Endothelial cell of umbilical vein (primary cell): Measurements from ENCODE around the gene LIPG. TPM values are rescaled to one million over a fixed set of nuclear protein-coding genes. Genes with fewer than 3 reads are reported as not detected.

Source experiments
- BruUV-seq: library from RNA; stranded (reverse); fragments of 400-500 nt; replicated peaks from 2 replicates; lab custom pipeline; 2021; lab: Mats Ljungman, UMichigan
- CTCF ChIA-PET: fragments of 300-600, 350-600 bp; sonication (Branson Sonifier 250); formaldehyde crosslinking; loops from one replicate; lab custom pipeline; 2021; ENCODE audit warnings: antibody characterized with exemption, inconsistent platforms; lab: Charles Lee
- POLR2A ChIA-PET: fragments of 300-600, 350-600 bp; sonication (Branson Sonifier 250); formaldehyde crosslinking; loops from one replicate; lab custom pipeline; 2021; ENCODE audit warnings: antibody characterized with exemption, inconsistent platforms; lab: Charles Lee
- DNase-seq: peaks from one replicate; pipeline ENCODE4 v3.0.0-alpha.2; 2011; ENCODE audit warnings: low read depth, low spot score
- FAIRE-seq: peaks from 2 replicates; lab custom pipeline; 2011; peaks lifted over from hg19 to GRCh38; lab: Jason Lieb, UNC
- H2AFZ ChIP-seq: 2 replicates; pipeline ENCODE4 v1.6.0; 2012; ENCODE audit warnings: low read depth, low read length, control low read depth, inconsistent platforms
- H3K27ac ChIP-seq: 2 replicates; pipeline ENCODE4 v1.5.1; 2011; ENCODE audit warnings: low read depth, mild to moderate bottlenecking, control low read depth, low read length, moderate library complexity; ENCODE audit not compliant: insufficient read depth
- H3K27me3 ChIP-seq, 2 experiments: 2 replicates each; pipeline versions ENCODE4 v1.6.0 to v1.6.1; 2011; ENCODE audit warnings: low read length in 2 of 2, mixed read lengths in 1 of 2; ENCODE audit not compliant: control insufficient read depth in 2 of 2, insufficient read depth in 2 of 2
- H3K36me3 ChIP-seq, 2 experiments: 2 replicates in 1 of 2; 3 replicates in 1 of 2; pipeline ENCODE4 v1.5.1; 2011; ENCODE audit warnings: low read length in 2 of 2, mild to moderate bottlenecking in 1 of 2, moderate library complexity in 1 of 2; ENCODE audit not compliant: control insufficient read depth in 2 of 2, insufficient read depth in 2 of 2; ENCODE audit errors: extremely low read depth in 1 of 2
- H3K4me1 ChIP-seq: 3 replicates; pipeline ENCODE4 v1.5.1; 2011; ENCODE audit warnings: mild to moderate bottlenecking, low read length; ENCODE audit not compliant: control insufficient read depth, insufficient read depth; ENCODE audit errors: extremely low read depth
- H3K4me2 ChIP-seq: 2 replicates; pipeline ENCODE4 v1.6.1; 2011; ENCODE audit warnings: low read length, control low read depth, mixed read lengths; ENCODE audit not compliant: insufficient read depth
- H3K4me3 ChIP-seq, 3 experiments: fragments of 200-600 bp in 1 of 3; sonication (generic), shearing (Covaris generic) in 1 of 3; replicated peaks in 1 of 3; 2 replicates each; pipeline ENCODE4 v1.5.1; 2011 to 2016; ENCODE audit warnings: control low read depth in 3 of 3, low read length in 3 of 3, mild to moderate bottlenecking in 2 of 3, inconsistent platforms in 1 of 3, low read depth in 1 of 3, moderate library complexity in 1 of 3; ENCODE audit not compliant: insufficient read depth in 1 of 3
- H3K79me2 ChIP-seq: 2 replicates; pipeline ENCODE4 v1.6.0; 2012; ENCODE audit warnings: low read length, inconsistent platforms; ENCODE audit not compliant: control insufficient read depth, insufficient read depth
- H3K9ac ChIP-seq: replicated peaks from 2 replicates; pipeline ENCODE3; 2011; ENCODE audit warnings: low read length, control low read depth; ENCODE audit not compliant: insufficient read depth; ENCODE audit errors: extremely low read depth
- H3K9me1 ChIP-seq: replicated peaks from 3 replicates; pipeline ENCODE4 v1.6.0; 2011; ENCODE audit warnings: mild to moderate bottlenecking, low read length; ENCODE audit not compliant: control insufficient read depth, insufficient read depth; ENCODE audit errors: extremely low read depth
- H3K9me3 ChIP-seq: replicated peaks from 2 replicates; pipeline ENCODE4 v1.5.1; 2012; ENCODE audit warnings: low read length, inconsistent platforms; ENCODE audit not compliant: control insufficient read depth, insufficient read depth
- H4K20me1 ChIP-seq: replicated peaks from 2 replicates; pipeline ENCODE3; 2011; ENCODE audit warnings: mild to moderate bottlenecking, low read length; ENCODE audit not compliant: control insufficient read depth, insufficient read depth; ENCODE audit errors: extremely low read depth
- GATA2 ChIP-seq: IDR thresholded peaks from 2 replicates; pipeline ENCODE4 v1.7.0; 2011; ENCODE audit warnings: low read depth, mild to moderate bottlenecking, moderate library complexity, mixed read lengths, low read length; ENCODE audit not compliant: insufficient read length, insufficient read depth
- MYC ChIP-seq: IDR thresholded peaks from one replicate; pipeline ENCODE4 v1.6.1; 2011; ENCODE audit warnings: mild to moderate bottlenecking, low read depth, low read length
- dilution Hi-C: fragments of 300-500 bp; cut with MboI; formaldehyde crosslinking; loops from one replicate; pipeline ENCODE4 v1.15.0; 2019; ENCODE audit warnings: low sequenced_read_pairs; ENCODE audit not compliant: extremely low pct_ligation_motif_present
- intact Hi-C: fragments of 100-400 bp; cut with micrococcal nuclease; formaldehyde crosslinking; loops from one replicate; pipeline ENCODE4 v1.10.0; 2022
- polyA plus RNA-seq, 4 experiments: library from polyadenylated mRNA; depleted of rRNA in 3 of 4; stranded (reverse) in 3 of 4; unstranded in 1 of 4; fragments of >200 nt; gene quantifications; 2 replicates each; pipeline versions ENCODE4 v1.2.1 to v1.2.3, GENCODE V29; 2011 to 2012; ENCODE audit warnings: missing spikeins in 1 of 4
- total RNA-seq: library from RNA; stranded (reverse); gene quantifications from 2 replicates; pipeline ENCODE4 v1.2.3, GENCODE V29; 2021
- TF ChIP-seq, protein P1 (sequence below), 2 donors: IDR thresholded peaks; 1 replicate in 1 of 2; 2 replicates in 1 of 2; pipeline ENCODE4 v1.5.1; 2011; ENCODE audit warnings: low read length in 2 of 2, mild to moderate bottlenecking in 2 of 2, moderate library complexity in 2 of 2, control low read depth in 1 of 2, inconsistent platforms in 1 of 2, low read depth in 1 of 2; ENCODE audit not compliant: insufficient read depth in 1 of 2; ENCODE audit errors: extremely low read depth in 1 of 2
- TF ChIP-seq, protein P2 (sequence below): IDR thresholded peaks from 2 replicates; pipeline ENCODE4 v1.6.1; 2011; ENCODE audit not compliant: insufficient read depth, insufficient read length

Gene LIPG
- total and polyA plus RNA-seq, 2 donors (not counting 3 experiments of a cell fraction or from before 2014, with no cell fraction given): 80.6 to 86.3 TPM

DNA sequence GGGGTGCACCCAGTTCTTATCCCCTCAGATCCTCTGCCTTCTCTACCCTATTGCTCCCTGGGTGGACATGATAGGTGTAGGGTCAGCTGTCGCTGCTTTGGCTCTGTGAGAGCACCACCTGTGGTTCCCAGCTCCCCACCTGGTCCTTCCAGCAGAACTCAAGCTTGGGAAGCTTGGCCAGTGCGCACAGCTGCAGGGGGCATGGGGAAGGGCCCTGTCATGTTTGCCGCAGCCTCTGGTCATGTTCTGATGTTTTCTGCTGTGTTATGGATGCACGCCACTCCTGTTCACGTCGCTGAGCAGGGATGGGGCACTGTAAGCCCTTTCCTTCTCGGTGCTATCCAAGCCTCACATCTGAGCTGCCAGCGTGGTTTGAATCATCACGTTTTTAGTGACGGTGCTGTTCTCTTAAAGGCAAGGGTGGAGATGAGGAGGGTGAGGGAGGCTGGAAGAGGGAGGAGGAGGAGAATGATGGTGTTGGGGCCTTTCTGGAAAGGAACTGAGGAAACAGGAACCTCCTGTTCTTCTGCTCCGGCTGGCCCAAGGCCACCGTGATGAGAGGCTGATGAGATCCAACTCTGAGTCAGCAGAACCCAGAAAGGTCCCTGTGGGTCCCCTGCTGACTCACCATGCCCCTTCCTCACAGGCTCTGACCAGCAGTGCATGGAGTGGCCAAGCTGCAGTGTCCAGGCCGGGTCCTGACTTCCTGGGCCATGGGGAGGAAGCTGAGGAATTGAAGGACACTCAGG, 78.0 kb downstream of the LIPG start:
- intact Hi-C loops (no loop called here), dilution Hi-C loops (no loop called here)
- CTCF ChIA-PET: interaction anchor here (1.2 kb wide), 1 partner anchor 219 kb away, joined by 3 read pairs; no protein-coding TSS in a partner anchor
- TF ChIP-seq, protein P1, sequence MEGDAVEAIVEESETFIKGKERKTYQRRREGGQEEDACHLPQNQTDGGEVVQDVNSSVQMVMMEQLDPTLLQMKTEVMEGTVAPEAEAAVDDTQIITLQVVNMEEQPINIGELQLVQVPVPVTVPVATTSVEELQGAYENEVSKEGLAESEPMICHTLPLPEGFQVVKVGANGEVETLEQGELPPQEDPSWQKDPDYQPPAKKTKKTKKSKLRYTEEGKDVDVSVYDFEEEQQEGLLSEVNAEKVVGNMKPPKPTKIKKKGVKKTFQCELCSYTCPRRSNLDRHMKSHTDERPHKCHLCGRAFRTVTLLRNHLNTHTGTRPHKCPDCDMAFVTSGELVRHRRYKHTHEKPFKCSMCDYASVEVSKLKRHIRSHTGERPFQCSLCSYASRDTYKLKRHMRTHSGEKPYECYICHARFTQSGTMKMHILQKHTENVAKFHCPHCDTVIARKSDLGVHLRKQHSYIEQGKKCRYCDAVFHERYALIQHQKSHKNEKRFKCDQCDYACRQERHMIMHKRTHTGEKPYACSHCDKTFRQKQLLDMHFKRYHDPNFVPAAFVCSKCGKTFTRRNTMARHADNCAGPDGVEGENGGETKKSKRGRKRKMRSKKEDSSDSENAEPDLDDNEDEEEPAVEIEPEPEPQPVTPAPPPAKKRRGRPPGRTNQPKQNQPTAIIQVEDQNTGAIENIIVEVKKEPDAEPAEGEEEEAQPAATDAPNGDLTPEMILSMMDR (IDR thresholded peaks at IDR 0.05; ENCODE audit: extremely low read depth in 1 of 2, insufficient read depth in 1 of 2, low read depth in 1 of 2, low read length in 2 of 2): no peak
- TF ChIP-seq MYC (no peak), GATA2 (no peak)
- TF ChIP-seq, protein P2, sequence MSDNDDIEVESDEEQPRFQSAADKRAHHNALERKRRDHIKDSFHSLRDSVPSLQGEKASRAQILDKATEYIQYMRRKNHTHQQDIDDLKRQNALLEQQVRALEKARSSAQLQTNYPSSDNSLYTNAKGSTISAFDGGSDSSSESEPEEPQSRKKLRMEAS: no peak
- no peak overlapping the region for H3K27ac ChIP-seq
- DNase-seq (no peak), FAIRE-seq (no peak)
- H3K9me3 ChIP-seq: no peaks in the 10 kb centered on the region
- POLR2A ChIA-PET: no interaction called here
- no peaks in the 10 kb centered on the region for H4K20me1 ChIP-seq
- no peak overlapping the region for H3K9ac ChIP-seq
- H3K36me3 ChIP-seq: no peaks in the 10 kb centered on the region
- H3K4me2 ChIP-seq: no peak overlapping the region
- H3K27me3 ChIP-seq: no peaks in the 10 kb centered on the region
- no peaks in the 10 kb centered on the region for H3K79me2 ChIP-seq
- no peak overlapping the region for H3K4me3 ChIP-seq
- no peak overlapping the region for H2AFZ ChIP-seq
- no peaks in the 10 kb centered on the region for H3K4me1 ChIP-seq
- no TSS peak for BruUV-seq
- H3K9me1 ChIP-seq: no peaks in the 10 kb centered on the region
